WERI-Rb-1 (cell line): ENCODE data around the gene ADAMTS2.

ENCODE experiments used
- DNase-seq: peaks from one replicate; pipeline ENCODE4 v3.0.0-alpha.2; 2020
- H3K27ac ChIP-seq: fragments of 250-450 bp; sonication (Bioruptor Pico); 2 replicates; pipeline ENCODE4 v1.5.1; 2020; ENCODE audit warnings: mild to moderate bottlenecking, moderate library complexity
- H3K27me3 ChIP-seq: fragments of 250-450 bp; sonication (Bioruptor Pico); 2 replicates; pipeline ENCODE4 v1.5.1; 2021; ENCODE audit warnings: mild to moderate bottlenecking, low read depth, moderate library complexity; ENCODE audit not compliant: insufficient read depth, severe bottlenecking
- H3K36me3 ChIP-seq: fragments of 250-450 bp; sonication (Bioruptor Pico); 2 replicates; pipeline ENCODE4 v1.5.1; 2020; ENCODE audit warnings: mild to moderate bottlenecking, moderate library complexity
- H3K4me3 ChIP-seq: 2 replicates; pipeline ENCODE4 v1.5.1; 2011; ENCODE audit warnings: low read depth, mild to moderate bottlenecking, control low read depth, low read length
- H3K9me3 ChIP-seq: fragments of 250-450 bp; sonication (Bioruptor Pico); 2 replicates; pipeline ENCODE4 v1.5.1; 2021; ENCODE audit warnings: mild to moderate bottlenecking, moderate library complexity; ENCODE audit not compliant: severe bottlenecking
- TF ChIP-seq, protein P1 (sequence below): IDR thresholded peaks from 2 replicates; pipeline ENCODE4 v1.5.1; 2011; ENCODE audit warnings: low read depth, mild to moderate bottlenecking, control low read depth, inconsistent platforms, low read length

The ADAMTS2 gene

DNA sequence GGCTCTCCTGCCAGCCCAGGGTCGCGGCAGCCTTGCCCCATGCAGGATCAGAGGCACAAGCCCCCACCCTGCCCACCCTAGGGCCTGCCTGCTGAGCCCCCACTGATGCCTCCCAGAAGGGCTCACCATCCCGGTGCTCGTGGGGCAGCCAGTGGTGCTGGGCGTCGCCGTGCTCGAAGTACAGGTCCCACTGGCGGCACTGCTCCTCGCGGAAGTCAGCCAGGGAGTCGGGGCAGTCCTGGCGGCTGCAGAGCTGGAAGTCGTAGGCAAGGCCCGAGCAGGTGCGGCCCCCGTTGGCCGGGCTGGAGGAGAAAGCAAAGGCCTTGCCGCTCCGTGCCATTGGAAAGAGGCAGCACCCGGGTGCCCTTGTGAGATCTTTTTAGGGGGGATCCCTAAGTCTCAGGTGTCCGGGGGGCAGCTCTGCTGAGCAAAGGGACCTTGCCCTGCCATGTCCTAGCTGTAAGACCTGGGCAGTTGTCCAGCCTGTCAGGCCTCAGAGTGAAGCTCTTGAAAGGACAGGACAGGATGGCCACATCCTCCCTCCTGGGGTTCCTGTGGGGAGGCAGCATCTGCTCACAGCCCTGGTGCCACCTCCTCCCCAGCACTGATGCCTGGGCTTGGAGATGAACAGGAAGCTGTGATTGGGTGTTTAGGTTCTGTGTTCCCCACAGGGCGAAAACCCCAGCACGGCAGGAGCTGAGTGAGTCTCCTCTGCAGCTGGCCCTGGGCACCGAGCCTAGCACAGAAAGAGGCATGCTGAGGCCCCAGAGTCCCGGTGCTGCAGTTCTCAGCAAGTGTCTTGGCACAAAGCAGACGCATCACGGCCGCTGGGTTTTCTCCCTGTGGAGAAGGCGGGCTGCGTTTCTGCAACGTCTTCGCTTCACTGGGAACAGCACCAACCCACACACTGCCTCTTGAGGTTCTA, 207.4 kb downstream of the ADAMTS2 start:
- H3K27ac ChIP-seq = no peak overlapping the region
- no peaks in the 10 kb centered on the region for H3K36me3 ChIP-seq
- DNase-seq = no peak
- TF ChIP-seq, protein P1, sequence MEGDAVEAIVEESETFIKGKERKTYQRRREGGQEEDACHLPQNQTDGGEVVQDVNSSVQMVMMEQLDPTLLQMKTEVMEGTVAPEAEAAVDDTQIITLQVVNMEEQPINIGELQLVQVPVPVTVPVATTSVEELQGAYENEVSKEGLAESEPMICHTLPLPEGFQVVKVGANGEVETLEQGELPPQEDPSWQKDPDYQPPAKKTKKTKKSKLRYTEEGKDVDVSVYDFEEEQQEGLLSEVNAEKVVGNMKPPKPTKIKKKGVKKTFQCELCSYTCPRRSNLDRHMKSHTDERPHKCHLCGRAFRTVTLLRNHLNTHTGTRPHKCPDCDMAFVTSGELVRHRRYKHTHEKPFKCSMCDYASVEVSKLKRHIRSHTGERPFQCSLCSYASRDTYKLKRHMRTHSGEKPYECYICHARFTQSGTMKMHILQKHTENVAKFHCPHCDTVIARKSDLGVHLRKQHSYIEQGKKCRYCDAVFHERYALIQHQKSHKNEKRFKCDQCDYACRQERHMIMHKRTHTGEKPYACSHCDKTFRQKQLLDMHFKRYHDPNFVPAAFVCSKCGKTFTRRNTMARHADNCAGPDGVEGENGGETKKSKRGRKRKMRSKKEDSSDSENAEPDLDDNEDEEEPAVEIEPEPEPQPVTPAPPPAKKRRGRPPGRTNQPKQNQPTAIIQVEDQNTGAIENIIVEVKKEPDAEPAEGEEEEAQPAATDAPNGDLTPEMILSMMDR = no peak
- H3K27me3 ChIP-seq = no peaks in the 10 kb centered on the region
- H3K9me3 ChIP-seq = no peaks in the 10 kb centered on the region
- H3K4me3 ChIP-seq = no peak overlapping the region

DNA sequence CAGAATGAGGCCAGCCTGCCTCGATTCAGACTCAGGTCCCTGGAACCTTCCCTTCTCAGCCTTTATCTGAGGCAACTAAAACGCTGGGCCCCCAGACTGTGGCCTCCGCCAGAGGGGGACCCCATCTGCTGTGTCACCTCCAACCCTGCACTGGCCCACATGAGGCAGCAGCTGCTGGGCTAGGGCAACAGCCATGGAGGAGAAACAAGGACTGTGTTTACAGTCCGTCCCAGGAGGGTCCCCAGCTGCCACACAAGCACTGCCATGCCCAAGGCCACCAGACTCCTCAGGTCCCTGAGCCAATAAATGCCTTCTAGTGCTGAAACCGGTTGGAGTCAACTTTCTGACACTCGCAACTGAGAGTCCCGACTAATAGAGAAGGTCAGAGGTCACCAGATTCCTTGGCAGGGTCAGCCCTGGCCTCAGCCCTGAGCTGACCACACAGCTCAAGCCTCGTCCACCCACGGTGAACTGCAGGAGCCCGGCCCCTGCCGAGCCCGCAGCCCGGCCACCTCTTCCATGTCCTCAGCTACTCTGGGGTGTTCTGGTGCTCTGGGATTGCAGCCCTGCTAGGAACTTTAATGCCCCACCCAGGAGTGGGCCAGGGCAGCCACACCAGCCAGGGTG, 208.1 kb downstream of the ADAMTS2 start:
- no peak overlapping the region for H3K4me3 ChIP-seq
- TF ChIP-seq, protein P1 = no peak
- no peaks in the 10 kb centered on the region for H3K9me3 ChIP-seq
- DNase-seq = no peak
- no peak overlapping the region for H3K27ac ChIP-seq
- no peaks in the 10 kb centered on the region for H3K36me3 ChIP-seq
- no peaks in the 10 kb centered on the region for H3K27me3 ChIP-seq

DNA sequence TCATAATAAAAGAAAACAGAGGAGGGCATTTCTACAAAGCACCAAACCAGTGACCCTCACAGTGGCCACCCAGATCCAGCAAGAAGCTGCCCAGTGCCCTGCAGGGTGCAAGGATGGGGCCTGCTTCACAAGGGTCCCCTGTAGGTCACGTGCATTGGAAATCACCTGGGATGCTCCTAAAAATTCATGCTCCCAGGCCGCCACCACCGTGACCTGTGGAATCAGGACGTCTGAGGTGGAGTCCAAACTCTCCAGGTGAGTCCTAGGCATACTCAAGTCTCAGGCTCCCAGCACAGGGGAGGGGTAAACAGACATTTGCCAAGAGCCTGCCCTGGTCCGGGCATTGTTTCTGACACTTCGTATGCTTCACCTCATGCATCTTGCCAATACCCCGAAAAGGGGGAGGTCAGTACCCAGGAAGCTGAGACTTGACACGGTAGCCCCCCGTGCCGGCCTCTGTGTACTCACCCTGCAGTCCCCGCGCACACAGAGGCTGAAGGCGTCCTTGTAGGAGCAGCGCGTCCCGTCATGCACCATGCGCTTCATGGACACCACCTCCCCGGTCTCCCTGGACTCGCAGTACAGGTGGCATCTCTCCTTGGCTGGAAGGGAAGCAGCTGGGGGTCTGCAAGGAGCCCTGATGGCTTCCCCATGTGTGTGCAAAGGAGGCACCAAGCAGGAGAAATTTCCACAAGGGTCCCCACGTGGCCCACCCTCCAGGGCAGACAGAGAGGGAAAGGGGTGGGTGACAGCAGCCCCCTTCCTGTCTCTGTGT, 209.6 kb downstream of the ADAMTS2 start:
- no peak for DNase-seq
- Histone ChIP-seq H3K9me3 (no peaks in the 10 kb centered on the region), H3K36me3 (no peaks in the 10 kb centered on the region), H3K4me3 (no peak overlapping the region), H3K27ac (no peak overlapping the region), H3K27me3 (no peaks in the 10 kb centered on the region)
- TF ChIP-seq, protein P1 = no peak

DNA sequence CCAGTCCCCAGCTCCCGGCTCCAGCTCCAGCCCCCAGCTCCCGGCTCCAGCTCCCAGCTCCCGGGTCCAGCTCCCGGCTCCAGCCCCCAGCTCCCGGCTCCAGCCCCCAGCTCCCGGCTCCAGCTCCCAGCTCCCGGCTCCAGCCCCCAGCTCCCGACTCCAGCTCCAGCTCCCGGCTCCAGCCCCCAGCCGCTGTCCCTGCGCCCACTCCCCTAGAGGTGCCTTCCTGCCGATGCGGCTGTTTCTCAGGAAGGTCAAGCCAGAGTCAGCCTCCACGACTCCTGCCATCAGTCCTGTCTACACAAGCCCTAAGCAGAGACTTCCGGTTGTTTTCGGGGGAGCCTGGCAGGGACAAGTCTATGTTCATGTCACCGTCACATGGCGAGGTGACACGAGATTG, 210.3 kb downstream of the ADAMTS2 start:
- Histone ChIP-seq H3K9me3 (no peaks in the 10 kb centered on the region), H3K27me3 (no peaks in the 10 kb centered on the region), H3K27ac (no peak overlapping the region), H3K4me3 (no peak overlapping the region), H3K36me3 (no peaks in the 10 kb centered on the region)
- DNase-seq = no peak
- TF ChIP-seq, protein P1 = no peak

DNA sequence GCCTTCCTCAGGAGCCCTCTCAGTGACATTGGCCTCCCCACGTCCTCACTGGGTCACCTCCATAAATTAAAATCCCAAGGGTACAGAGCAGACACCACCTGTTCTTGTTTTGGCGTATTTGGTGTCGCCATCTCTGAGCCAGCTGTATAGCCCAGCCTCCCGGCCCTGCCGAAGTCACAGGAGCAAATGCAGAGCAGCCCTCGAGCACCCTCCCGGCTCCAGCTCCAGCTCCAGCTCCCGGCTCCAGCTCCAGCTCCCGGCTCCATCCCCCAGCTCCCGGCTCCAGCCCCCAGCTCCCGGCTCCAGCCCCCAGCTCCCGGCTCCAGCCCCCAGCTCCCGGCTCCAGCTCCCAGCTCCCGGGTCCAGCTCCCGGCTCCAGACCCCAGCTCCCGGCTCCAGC, 210.8 kb downstream of the ADAMTS2 start:
- Histone ChIP-seq H3K27me3 (no peaks in the 10 kb centered on the region), H3K36me3 (no peaks in the 10 kb centered on the region), H3K27ac (no peak overlapping the region), H3K4me3 (no peak overlapping the region), H3K9me3 (no peaks in the 10 kb centered on the region)
- TF ChIP-seq, protein P1 = no peak
- DNase-seq = no peak
